Keratinocyte (primary cell): ENCODE results near the gene UGCG. TPM values are rescaled to one million over a fixed set of nuclear protein-coding genes. Genes with fewer than 3 reads are reported as not detected.

Experiments used
- DNase-seq: peaks from one replicate; pipeline ENCODE4 v3.0.0-alpha.2; 2011; ENCODE audit warnings: low read depth, missing footprints, low spot score
- FAIRE-seq: peaks from 2 replicates; lab custom pipeline; 2011; peaks lifted over from hg19 to GRCh38; lab: Jason Lieb, UNC
- H2AFZ ChIP-seq: 2 replicates; pipeline ENCODE4 v1.6.0; 2012; ENCODE audit warnings: low read length, control low read depth, inconsistent platforms; ENCODE audit not compliant: control insufficient read depth
- H3K27ac ChIP-seq: 2 replicates; pipeline ENCODE4 v1.5.1; 2011; ENCODE audit warnings: low read length; ENCODE audit not compliant: control insufficient read depth, insufficient read depth
- H3K27me3 ChIP-seq: 3 replicates; pipeline ENCODE4 v1.6.0; 2011; ENCODE audit warnings: low read length; ENCODE audit not compliant: control insufficient read depth, insufficient read depth; ENCODE audit errors: extremely low read depth
- H3K36me3 ChIP-seq, 2 experiments: 2 replicates in 1 of 2; 3 replicates in 1 of 2; pipeline ENCODE4 v1.5.1; 2011; ENCODE audit warnings: low read length in 2 of 2, mild to moderate bottlenecking in 1 of 2; ENCODE audit not compliant: control insufficient read depth in 2 of 2, insufficient read depth in 2 of 2; ENCODE audit errors: extremely low read depth in 1 of 2
- H3K4me1 ChIP-seq: 3 replicates; pipeline ENCODE4 v1.5.1; 2011; ENCODE audit warnings: low read length; ENCODE audit not compliant: control insufficient read depth, insufficient read depth; ENCODE audit errors: extremely low read depth
- H3K4me2 ChIP-seq: 3 replicates; pipeline ENCODE4 v1.6.0; 2011; ENCODE audit warnings: low read depth, low read length; ENCODE audit not compliant: control insufficient read depth, insufficient read depth; ENCODE audit errors: extremely low read depth
- H3K4me3 ChIP-seq, 3 experiments: fragments of 200-600 bp in 1 of 3; sonication (generic) in 1 of 3; 2 replicates in 2 of 3; 3 replicates in 1 of 3; pipeline ENCODE4 v1.5.1; 2011 to 2016; ENCODE audit warnings: low read length in 3 of 3, mild to moderate bottlenecking in 3 of 3, control low read depth in 2 of 3, inconsistent platforms in 1 of 3, low read depth in 1 of 3, mixed read lengths in 1 of 3, mixed run types in 1 of 3, moderate library complexity in 1 of 3; ENCODE audit not compliant: control insufficient read depth in 2 of 3, insufficient read depth in 2 of 3; ENCODE audit errors: extremely low read depth in 1 of 3
- H3K79me2 ChIP-seq: 2 replicates; pipeline ENCODE4 v1.6.0; 2012; ENCODE audit warnings: low read length; ENCODE audit not compliant: control insufficient read depth, insufficient read depth
- H3K9ac ChIP-seq: 3 replicates; pipeline ENCODE4 v1.6.0; 2011; ENCODE audit warnings: low read length; ENCODE audit not compliant: control insufficient read depth, insufficient read depth; ENCODE audit errors: extremely low read depth
- H3K9me1 ChIP-seq: 3 replicates; pipeline ENCODE4 v1.6.0; 2011; ENCODE audit warnings: low read length; ENCODE audit not compliant: control insufficient read depth, insufficient read depth; ENCODE audit errors: extremely low read depth
- H3K9me3 ChIP-seq: 2 replicates; pipeline ENCODE4 v1.5.1; 2012; ENCODE audit warnings: low read depth, low read length; ENCODE audit not compliant: control insufficient read depth
- H4K20me1 ChIP-seq: 3 replicates; pipeline ENCODE4 v1.6.0; 2011; ENCODE audit warnings: low read length; ENCODE audit not compliant: control insufficient read depth, insufficient read depth; ENCODE audit errors: extremely low read depth
- EZH2 ChIP-seq: IDR thresholded peaks from one replicate; pipeline ENCODE4 v1.6.1; 2012; ENCODE audit warnings: inconsistent platforms, mild to moderate bottlenecking, low read length, moderate library complexity
- dilution Hi-C: fragments of 300-500 bp; cut with MboI; formaldehyde crosslinking; loops from one replicate; pipeline ENCODE4 v1.7.0; 2020; ENCODE audit warnings: low sequenced_read_pairs; ENCODE audit not compliant: extremely low pct_ligation_motif_present
- polyA plus RNA-seq, 5 experiments: library from polyadenylated mRNA; depleted of rRNA in 3 of 5; stranded (reverse) in 3 of 5; stranded (forward) in 1 of 5; unstranded in 1 of 5; fragments of >200 nt; gene quantifications; 1 replicate in 1 of 5; 2 replicates in 3 of 5; 3 replicates in 1 of 5; pipeline versions ENCODE4 v1.2.1 to v1.2.3, GENCODE V29; 2011 to 2012; ENCODE audit warnings: missing spikeins in 2 of 5, low read depth in 1 of 5, low replicate concordance in 1 of 5
- TF ChIP-seq, protein P1 (sequence below), 3 experiments: IDR thresholded peaks in 1 of 3; conservative IDR thresholded peaks in 1 of 3; optimal IDR thresholded peaks in 1 of 3; 2 replicates in 2 of 3; 3 replicates in 1 of 3; pipeline versions ENCODE3 to v1.5.1; 2011; ENCODE audit warnings: low read length in 3 of 3, mild to moderate bottlenecking in 3 of 3, moderate library complexity in 2 of 3, control low read depth in 1 of 3, inconsistent platforms in 1 of 3; ENCODE audit not compliant: insufficient read depth in 2 of 3; ENCODE audit errors: extremely low read depth in 1 of 3

The UGCG gene
- polyA plus RNA-seq, 1 donor (not counting 4 experiments of a cell fraction or from before 2014, with no cell fraction given): 49.8 TPM

DNA sequence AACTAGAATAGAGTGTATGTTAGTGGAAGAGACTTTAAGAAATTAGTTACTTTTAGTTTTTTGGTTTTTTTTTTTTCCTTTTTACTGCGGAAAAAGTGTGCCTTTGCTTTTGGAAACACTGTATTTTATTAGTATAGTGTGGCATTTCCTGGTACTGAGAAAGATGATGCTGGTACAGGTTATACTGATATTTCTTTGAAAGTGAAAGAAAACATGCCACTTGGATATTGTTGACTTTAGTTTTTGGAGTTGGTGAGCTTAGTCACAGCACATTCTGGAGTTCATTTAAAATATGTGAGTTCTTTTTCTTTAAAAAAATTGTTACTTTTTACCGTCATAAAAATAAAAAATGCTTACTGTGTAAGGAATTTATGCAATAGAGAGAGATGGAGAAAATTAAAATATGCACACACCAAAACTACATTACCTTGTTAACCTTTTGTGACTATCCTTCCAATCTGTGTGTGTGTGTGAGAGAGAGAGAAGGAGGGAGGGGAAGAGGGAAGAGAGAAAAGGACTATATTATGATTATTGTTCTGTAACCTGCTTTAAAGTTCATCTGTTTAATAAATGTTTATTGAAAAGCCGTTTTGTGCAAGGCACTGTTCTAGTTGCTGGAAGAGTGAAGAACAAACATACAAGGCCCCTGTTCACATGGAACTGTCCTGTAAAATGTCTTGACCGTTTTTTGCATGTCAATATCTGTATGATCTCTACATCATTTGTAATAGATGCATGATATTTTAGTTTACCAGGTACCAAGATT, 1.9 kb downstream of the UGCG start:
- Histone ChIP-seq H4K20me1 (peaks cover 25% of the 10 kb centered on the region), H3K36me3 (no peaks in the 10 kb centered on the region), H3K9ac (peak overlapping the region; percentile 90), H3K9me1 (peaks cover 5% of the 10 kb centered on the region), H3K27me3 (no peaks in the 10 kb centered on the region), H3K27ac (peak overlapping the region; percentile 96), H3K79me2 (peaks cover 68% of the 10 kb centered on the region), H3K9me3 (no peaks in the 10 kb centered on the region), H3K4me1 (peaks cover 35% of the 10 kb centered on the region), H2AFZ (no peak overlapping the region), H3K4me3 (peak overlapping the region; percentile 73 to 99 (median 83)), H3K4me2 (peak overlapping the region; percentile 88)
- dilution Hi-C loops: no loop called here
- TF ChIP-seq EZH2: no peak
- TF ChIP-seq, protein P1, sequence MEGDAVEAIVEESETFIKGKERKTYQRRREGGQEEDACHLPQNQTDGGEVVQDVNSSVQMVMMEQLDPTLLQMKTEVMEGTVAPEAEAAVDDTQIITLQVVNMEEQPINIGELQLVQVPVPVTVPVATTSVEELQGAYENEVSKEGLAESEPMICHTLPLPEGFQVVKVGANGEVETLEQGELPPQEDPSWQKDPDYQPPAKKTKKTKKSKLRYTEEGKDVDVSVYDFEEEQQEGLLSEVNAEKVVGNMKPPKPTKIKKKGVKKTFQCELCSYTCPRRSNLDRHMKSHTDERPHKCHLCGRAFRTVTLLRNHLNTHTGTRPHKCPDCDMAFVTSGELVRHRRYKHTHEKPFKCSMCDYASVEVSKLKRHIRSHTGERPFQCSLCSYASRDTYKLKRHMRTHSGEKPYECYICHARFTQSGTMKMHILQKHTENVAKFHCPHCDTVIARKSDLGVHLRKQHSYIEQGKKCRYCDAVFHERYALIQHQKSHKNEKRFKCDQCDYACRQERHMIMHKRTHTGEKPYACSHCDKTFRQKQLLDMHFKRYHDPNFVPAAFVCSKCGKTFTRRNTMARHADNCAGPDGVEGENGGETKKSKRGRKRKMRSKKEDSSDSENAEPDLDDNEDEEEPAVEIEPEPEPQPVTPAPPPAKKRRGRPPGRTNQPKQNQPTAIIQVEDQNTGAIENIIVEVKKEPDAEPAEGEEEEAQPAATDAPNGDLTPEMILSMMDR (optimal IDR thresholded peaks at IDR 0.05 in 1 of 3, IDR thresholded peaks at IDR 0.05 in 1 of 3, conservative IDR thresholded peaks at IDR 0.05 in 1 of 3; ENCODE audit: extremely low read depth in 1 of 3, insufficient read depth in 2 of 3, low read length in 3 of 3): no peak
- FAIRE-seq: no peak
- no peak for DNase-seq

DNA sequence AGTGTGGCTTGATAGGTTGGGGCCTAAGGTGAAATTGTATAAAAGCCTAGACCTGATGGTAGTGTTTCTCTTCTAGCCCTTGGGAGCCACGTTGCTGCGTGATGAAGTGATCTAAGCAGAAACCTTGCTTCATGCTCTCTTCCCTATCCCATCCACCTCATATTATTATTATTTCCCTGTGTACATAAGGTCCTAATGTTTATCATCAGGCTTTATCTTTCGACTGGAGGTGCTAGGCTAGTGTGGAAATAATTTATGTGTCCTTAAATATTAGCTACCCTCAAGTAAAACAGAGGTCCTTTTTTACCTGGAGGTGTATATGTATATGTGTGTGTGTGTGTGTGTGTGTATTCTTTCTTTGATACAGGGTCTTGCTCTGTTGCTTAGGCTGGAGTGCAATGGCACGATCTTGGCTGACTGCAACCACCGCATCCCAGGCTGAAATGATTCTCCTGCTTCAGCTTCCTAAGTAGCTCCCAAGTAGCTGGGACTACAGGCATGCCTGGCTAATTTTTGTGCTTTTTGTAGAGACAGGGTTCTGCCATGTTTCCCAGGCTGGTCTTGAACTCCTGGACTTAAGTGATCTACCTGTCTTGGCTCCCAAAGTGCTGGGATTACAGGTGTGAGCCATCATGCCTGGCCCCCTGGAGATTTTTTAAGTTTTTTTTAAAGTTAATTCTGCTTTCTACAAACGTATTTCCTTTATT, 3.7 kb downstream of the UGCG start:
- Histone ChIP-seq H3K4me3 (peak overlapping the region; percentile 18 to 83 (median 73)), H4K20me1 (peaks cover 25% of the 10 kb centered on the region), H3K79me2 (peaks cover 86% of the 10 kb centered on the region), H3K4me2 (peak overlapping the region; percentile 88), H3K27ac (peak overlapping the region; percentile 96), H3K9me3 (no peaks in the 10 kb centered on the region), H3K9me1 (peaks cover 5% of the 10 kb centered on the region), H3K27me3 (no peaks in the 10 kb centered on the region), H3K4me1 (peaks cover 35% of the 10 kb centered on the region), H2AFZ (no peak overlapping the region), H3K9ac (peak overlapping the region; percentile 90), H3K36me3 (peaks cover 0 to 1% of the 10 kb centered on the region in 2 experiments)
- dilution Hi-C loops: no loop called here
- DNase-seq (no peak), FAIRE-seq (no peak)
- TF ChIP-seq, protein P1 (optimal IDR thresholded peaks at IDR 0.05 in 1 of 3, IDR thresholded peaks at IDR 0.05 in 1 of 3, conservative IDR thresholded peaks at IDR 0.05 in 1 of 3; ENCODE audit: extremely low read depth in 1 of 3, insufficient read depth in 2 of 3, low read length in 3 of 3): no peak
- no peak for TF ChIP-seq EZH2
